K562 (cell line): ENCODE measurements around the gene NPAS2. TPM values are rescaled to one million over a fixed set of nuclear protein-coding genes. Genes with fewer than 3 reads are reported as not detected.
A peak's percentile ranks its signal among the peaks of the same experiment; 100 is the strongest.

ENCODE experiments used
- BMI1 ChIP-seq: fragments of 150-350 bp; IDR thresholded peaks from 2 replicates; pipeline ENCODE4 v1.6.1; 2014; ENCODE audit warnings: low read length
- CEBPB ChIP-seq: fragments of 450-650 bp; IDR thresholded peaks from 2 replicates; pipeline ENCODE4 v1.6.1; 2016; ENCODE audit warnings: missing genetic modification characterization, missing compliant biosample characterization
- CREBBP ChIP-seq: IDR thresholded peaks from one replicate; pipeline ENCODE4 v1.6.1; 2012; ENCODE audit warnings: low read depth, mild to moderate bottlenecking, control low read depth, inconsistent platforms, low read length
- DMBX1 ChIP-seq: fragments of 250-450 bp; sonication (Bioruptor Pico); IDR thresholded peaks from 2 replicates; pipeline ENCODE4 v1.8.0; 2022; ENCODE audit warnings: inconsistent platforms, mild to moderate bottlenecking, moderate library complexity, borderline replicate concordance
- ETV1 ChIP-seq: fragments of 450-650 bp; conservative IDR thresholded peaks from 2 replicates; pipeline ENCODE4 v1.6.1; 2016; ENCODE audit warnings: missing genetic modification characterization, control low read depth, low read depth, missing compliant biosample characterization
- GTF2A2 ChIP-seq: IDR thresholded peaks from 2 replicates; pipeline ENCODE4 v1.6.1; 2016; ENCODE audit warnings: mild to moderate bottlenecking, missing genetic modification characterization, missing compliant biosample characterization
- MEF2D ChIP-seq: conservative IDR thresholded peaks from 2 replicates; pipeline ENCODE4 v1.6.1; 2016; ENCODE audit warnings: low read depth, missing genetic modification characterization, missing compliant biosample characterization
- POLR3A ChIP-seq: IDR thresholded peaks from 2 replicates; pipeline ENCODE4 v1.6.1; 2011; ENCODE audit warnings: borderline replicate concordance, mild to moderate bottlenecking, moderate library complexity; ENCODE audit not compliant: insufficient read length, insufficient read depth; ENCODE audit errors: extremely low read depth
- POLR3G ChIP-seq: IDR thresholded peaks from 2 replicates; pipeline ENCODE4 v1.6.1; 2011; ENCODE audit not compliant: insufficient read length, insufficient replicate concordance; ENCODE audit errors: extremely low read depth
- RAD21 ChIP-seq, 2 experiments: fragments of 250-450 bp in 1 of 2; fragments of 450-650 bp in 1 of 2; sonication (Bioruptor Pico) in 1 of 2; formaldehyde crosslinking in 1 of 2; IDR thresholded peaks in 1 of 2; conservative IDR thresholded peaks in 1 of 2; 2 replicates each; pipeline versions ENCODE4 v1.4.0 to v1.8.0; 2020 to 2022; ENCODE audit warnings: mild to moderate bottlenecking in 2 of 2, moderate library complexity in 1 of 2
- RBBP5 ChIP-seq: fragments of 200-600 bp; sonication (generic); IDR thresholded peaks from 2 replicates; pipeline ENCODE4 v1.6.1; 2012; ENCODE audit warnings: borderline replicate concordance, mild to moderate bottlenecking, low read length, control low read depth, inconsistent platforms; ENCODE audit not compliant: insufficient read depth, poor library complexity, severe bottlenecking
- TEAD2 ChIP-seq: fragments of 450-650 bp; IDR thresholded peaks from 2 replicates; pipeline ENCODE4 v1.6.1; 2016; ENCODE audit warnings: missing genetic modification characterization, control low read depth, missing compliant biosample characterization
- U2AF2 ChIP-seq: fragments of 200-400 bp; formaldehyde crosslinking; optimal IDR thresholded peaks from 2 replicates; pipeline ENCODE3; 2017; ENCODE audit warnings: low read depth, mild to moderate bottlenecking, low read length
- ZNF212 ChIP-seq: fragments of 450-650 bp; formaldehyde crosslinking; IDR thresholded peaks from 2 replicates; pipeline ENCODE4 v1.4.0; 2020; ENCODE audit warnings: mild to moderate bottlenecking
- ZNF311 ChIP-seq: fragments of 250-450 bp; sonication (Bioruptor Pico); IDR thresholded peaks from 2 replicates; pipeline ENCODE4 v1.4.0; 2020; ENCODE audit warnings: mild to moderate bottlenecking, moderate library complexity
- polyA plus RNA-seq, 8 experiments: library from polyadenylated mRNA; depleted of rRNA in 4 of 8; stranded (reverse) in 5 of 8; unstranded in 3 of 8; fragments of >200 nt; fragmentation: Nextera tagmentation in 2 of 8; fragmentation: Illumina TruSeq in 1 of 8; extraction: Ambion mirVana in 2 of 8; extraction: Trizol in 1 of 8; gene quantifications; 2 replicates each; pipeline versions ENCODE4 v1.2.1 to v1.2.3, GENCODE V29; 2011 to 2014; ENCODE audit warnings: inconsistent platforms in 1 of 8, missing spikeins in 1 of 8
- total RNA-seq, 7 experiments: library from RNA; depleted of rRNA in 6 of 7; stranded (reverse); fragments of >200 nt in 6 of 7; fragmentation: Illumina TruSeq in 2 of 7; extraction: Trizol in 2 of 7; gene quantifications; 2 replicates each; pipeline versions ENCODE4 v1.2.1 to v1.2.3, GENCODE V29; 2011 to 2021; ENCODE audit warnings: low replicate concordance in 1 of 7
- TF ChIP-seq, protein P1 (sequence below): sonication (generic); formaldehyde crosslinking; IDR thresholded peaks from 2 replicates; pipeline ENCODE4 v1.4.0; 2020; ENCODE audit warnings: mild to moderate bottlenecking, missing genetic modification reagents
- TF ChIP-seq, protein P2 (sequence below): fragments of 250-450 bp; sonication (Bioruptor Pico); IDR thresholded peaks from 2 replicates; pipeline ENCODE4 v1.8.0; 2021; ENCODE audit warnings: moderate library complexity, mild to moderate bottlenecking, inconsistent platforms
- TF ChIP-seq, protein P3 (sequence below): fragments of 250-450 bp; sonication (Bioruptor Pico); IDR thresholded peaks from 2 replicates; pipeline ENCODE4 v1.4.0; 2020

Gene NPAS2
- total and polyA plus RNA-seq, 9 of the 15 experiments (the other 6 are each of a cell fraction or from before 2014, with no cell fraction given) = 0.06 to 0.29 (median 0.07) TPM; not detected in 5

DNA sequence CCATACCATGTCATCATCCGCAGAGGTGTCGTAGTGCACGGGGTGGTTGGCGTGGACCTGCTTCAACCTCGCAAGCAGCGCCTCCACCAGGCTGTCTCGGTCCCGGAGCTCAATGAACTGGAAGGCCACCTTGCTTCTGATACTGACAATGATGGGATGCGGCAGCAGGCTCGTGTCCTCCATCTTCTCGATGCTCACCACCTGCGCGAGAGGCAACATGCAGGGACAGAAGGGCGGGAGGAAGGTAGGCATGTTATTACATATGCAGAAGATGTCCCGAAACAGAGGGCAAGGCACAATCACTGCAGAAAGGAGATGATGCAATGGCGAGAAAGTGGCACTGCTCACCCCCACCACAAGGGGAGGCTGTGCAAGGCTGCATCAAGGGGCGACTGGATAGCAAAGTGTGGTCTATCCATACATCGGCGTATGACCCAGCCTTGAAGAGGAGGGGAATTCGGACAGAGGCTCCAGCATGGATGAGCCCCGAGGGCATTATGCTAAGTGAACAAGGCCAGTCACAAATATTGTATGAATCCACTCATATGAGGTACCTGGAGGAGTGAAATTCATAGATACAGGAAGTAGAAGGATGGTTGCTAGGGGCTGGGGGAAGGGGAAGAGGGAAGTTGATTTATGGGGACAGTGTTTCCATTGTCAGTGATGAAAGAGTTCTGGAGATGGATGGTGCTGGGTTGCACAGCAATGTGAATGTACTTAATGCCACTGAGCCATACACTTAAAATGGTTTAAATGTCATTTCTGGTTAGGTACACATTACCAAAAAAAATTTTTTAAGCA lies 218.7 kb downstream of the NPAS2 start (continued):
- TF ChIP-seq, protein P1, sequence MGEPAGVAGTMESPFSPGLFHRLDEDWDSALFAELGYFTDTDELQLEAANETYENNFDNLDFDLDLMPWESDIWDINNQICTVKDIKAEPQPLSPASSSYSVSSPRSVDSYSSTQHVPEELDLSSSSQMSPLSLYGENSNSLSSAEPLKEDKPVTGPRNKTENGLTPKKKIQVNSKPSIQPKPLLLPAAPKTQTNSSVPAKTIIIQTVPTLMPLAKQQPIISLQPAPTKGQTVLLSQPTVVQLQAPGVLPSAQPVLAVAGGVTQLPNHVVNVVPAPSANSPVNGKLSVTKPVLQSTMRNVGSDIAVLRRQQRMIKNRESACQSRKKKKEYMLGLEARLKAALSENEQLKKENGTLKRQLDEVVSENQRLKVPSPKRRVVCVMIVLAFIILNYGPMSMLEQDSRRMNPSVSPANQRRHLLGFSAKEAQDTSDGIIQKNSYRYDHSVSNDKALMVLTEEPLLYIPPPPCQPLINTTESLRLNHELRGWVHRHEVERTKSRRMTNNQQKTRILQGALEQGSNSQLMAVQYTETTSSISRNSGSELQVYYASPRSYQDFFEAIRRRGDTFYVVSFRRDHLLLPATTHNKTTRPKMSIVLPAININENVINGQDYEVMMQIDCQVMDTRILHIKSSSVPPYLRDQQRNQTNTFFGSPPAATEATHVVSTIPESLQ = no peak
- TF ChIP-seq, protein P2, sequence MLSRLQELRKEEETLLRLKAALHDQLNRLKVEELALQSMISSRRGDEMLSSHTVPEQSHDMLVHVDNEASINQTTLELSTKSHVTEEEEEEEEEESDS (CRISPR knock-in tag) = no peak
- no peak for TF ChIP-seq GTF2A2 (tag)
- no peak for TF ChIP-seq POLR3G
- TF ChIP-seq U2AF2 = no peak
- no peak for TF ChIP-seq RBBP5
- TF ChIP-seq, protein P3, sequence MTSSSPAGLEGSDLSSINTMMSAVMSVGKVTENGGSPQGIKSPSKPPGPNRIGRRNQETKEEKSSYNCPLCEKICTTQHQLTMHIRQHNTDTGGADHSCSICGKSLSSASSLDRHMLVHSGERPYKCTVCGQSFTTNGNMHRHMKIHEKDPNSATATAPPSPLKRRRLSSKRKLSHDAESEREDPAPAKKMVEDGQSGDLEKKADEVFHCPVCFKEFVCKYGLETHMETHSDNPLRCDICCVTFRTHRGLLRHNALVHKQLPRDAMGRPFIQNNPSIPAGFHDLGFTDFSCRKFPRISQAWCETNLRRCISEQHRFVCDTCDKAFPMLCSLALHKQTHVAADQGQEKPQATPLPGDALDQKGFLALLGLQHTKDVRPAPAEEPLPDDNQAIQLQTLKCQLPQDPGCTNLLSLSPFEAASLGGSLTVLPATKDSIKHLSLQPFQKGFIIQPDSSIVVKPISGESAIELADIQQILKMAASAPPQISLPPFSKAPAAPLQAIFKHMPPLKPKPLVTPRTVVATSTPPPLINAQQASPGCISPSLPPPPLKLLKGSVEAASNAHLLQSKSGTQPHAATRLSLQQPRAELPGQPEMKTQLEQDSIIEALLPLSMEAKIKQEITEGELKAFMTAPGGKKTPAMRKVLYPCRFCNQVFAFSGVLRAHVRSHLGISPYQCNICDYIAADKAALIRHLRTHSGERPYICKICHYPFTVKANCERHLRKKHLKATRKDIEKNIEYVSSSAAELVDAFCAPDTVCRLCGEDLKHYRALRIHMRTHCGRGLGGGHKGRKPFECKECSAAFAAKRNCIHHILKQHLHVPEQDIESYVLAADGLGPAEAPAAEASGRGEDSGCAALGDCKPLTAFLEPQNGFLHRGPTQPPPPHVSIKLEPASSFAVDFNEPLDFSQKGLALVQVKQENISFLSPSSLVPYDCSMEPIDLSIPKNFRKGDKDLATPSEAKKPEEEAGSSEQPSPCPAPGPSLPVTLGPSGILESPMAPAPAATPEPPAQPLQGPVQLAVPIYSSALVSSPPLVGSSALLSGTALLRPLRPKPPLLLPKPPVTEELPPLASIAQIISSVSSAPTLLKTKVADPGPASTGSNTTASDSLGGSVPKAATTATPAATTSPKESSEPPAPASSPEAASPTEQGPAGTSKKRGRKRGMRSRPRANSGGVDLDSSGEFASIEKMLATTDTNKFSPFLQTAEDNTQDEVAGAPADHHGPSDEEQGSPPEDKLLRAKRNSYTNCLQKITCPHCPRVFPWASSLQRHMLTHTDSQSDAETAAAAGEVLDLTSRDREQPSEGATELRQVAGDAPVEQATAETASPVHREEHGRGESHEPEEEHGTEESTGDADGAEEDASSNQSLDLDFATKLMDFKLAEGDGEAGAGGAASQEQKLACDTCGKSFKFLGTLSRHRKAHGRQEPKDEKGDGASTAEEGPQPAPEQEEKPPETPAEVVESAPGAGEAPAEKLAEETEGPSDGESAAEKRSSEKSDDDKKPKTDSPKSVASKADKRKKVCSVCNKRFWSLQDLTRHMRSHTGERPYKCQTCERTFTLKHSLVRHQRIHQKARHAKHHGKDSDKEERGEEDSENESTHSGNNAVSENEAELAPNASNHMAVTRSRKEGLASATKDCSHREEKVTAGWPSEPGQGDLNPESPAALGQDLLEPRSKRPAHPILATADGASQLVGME (CRISPR knock-in tag) = peak; percentile 88; the same call in 1 of the 2 replicates
- no peak for TF ChIP-seq TEAD2
- TF ChIP-seq MEF2D (tag) = no peak
- TF ChIP-seq CEBPB (tag) = peak; percentile 96
- peak; percentile 72; the same call in 1 of the 2 replicates for TF ChIP-seq ZNF311 (CRISPR knock-in tag)
- no peak for TF ChIP-seq ZNF212
- TF ChIP-seq POLR3A = no peak
- TF ChIP-seq RAD21 (CRISPR knock-in tag; conservative IDR thresholded peaks at IDR 0.05 in 1 of 2, IDR thresholded peaks at IDR 0.05 in 1 of 2) = peak; percentile 36 to 69; a peak in 3 of 4 replicates
- TF ChIP-seq BMI1 = no peak
- peak; percentile 91; the same call in 1 of the 2 replicates for TF ChIP-seq DMBX1 (CRISPR knock-in tag)
- TF ChIP-seq CREBBP = no peak
- TF ChIP-seq ETV1 (tag) = peak; percentile 71
